Measurements from ENCODE around the gene SLC9A9. TPM values are rescaled to one million over a fixed set of nuclear protein-coding genes. Genes with fewer than 3 reads are reported as not detected.

Gene SLC9A9
- total RNA-seq, 1 donor: 3.5 TPM

DNA sequence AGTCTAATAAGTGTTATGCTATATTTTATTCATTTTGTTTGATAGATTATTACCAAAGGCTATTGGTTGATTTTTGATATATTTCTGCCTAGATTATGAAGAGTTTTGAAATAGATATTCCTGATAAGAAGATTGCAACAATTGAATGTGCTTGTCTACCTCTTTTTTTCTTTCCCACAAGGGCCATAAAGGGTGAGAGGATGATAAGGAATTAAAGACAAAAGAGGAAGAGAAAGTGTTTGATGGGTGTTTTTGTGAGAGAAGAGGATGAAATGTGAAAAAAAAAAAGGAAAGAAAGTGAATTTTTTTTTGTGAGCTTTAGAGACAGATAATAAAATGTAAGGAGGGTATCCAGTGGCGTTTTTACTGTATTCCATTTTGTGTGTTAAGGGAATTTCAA lies 484.3 kb downstream of the SLC9A9 start:
- TF ChIP-seq, protein P1, sequence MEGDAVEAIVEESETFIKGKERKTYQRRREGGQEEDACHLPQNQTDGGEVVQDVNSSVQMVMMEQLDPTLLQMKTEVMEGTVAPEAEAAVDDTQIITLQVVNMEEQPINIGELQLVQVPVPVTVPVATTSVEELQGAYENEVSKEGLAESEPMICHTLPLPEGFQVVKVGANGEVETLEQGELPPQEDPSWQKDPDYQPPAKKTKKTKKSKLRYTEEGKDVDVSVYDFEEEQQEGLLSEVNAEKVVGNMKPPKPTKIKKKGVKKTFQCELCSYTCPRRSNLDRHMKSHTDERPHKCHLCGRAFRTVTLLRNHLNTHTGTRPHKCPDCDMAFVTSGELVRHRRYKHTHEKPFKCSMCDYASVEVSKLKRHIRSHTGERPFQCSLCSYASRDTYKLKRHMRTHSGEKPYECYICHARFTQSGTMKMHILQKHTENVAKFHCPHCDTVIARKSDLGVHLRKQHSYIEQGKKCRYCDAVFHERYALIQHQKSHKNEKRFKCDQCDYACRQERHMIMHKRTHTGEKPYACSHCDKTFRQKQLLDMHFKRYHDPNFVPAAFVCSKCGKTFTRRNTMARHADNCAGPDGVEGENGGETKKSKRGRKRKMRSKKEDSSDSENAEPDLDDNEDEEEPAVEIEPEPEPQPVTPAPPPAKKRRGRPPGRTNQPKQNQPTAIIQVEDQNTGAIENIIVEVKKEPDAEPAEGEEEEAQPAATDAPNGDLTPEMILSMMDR (IDR thresholded peaks at IDR 0.05; ENCODE audit: insufficient read depth, low read depth, low read length): no peak
- DNase-seq (ENCODE audit: low read depth): no peak
- H3K4me3 ChIP-seq (ENCODE audit: low read depth, low read length): no peak overlapping the region

DNA sequence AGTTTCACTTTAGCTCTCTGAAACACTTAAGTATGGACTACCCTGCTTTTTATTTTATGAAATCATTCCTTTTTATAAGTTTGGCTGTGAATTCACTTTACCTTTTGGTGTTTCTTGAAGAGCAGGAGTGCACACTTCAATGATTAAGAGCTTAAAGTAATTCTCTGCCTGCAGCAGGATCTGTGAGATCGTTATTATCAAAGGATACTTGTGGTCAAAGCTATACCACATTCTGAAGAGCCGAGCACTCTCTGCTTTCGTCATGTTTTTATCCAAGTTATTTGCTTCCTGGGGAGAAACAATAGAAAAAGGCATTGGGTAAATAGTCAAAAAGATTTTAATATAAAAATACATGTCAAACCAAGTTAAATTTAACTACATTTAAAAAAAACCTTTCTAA lies 485.0 kb downstream of the SLC9A9 start:
- H3K4me3 ChIP-seq (ENCODE audit: low read depth, low read length): no peak overlapping the region
- TF ChIP-seq, protein P1 (IDR thresholded peaks at IDR 0.05; ENCODE audit: insufficient read depth, low read depth, low read length): no peak
- DNase-seq (ENCODE audit: low read depth): peak; percentile 59

DNA sequence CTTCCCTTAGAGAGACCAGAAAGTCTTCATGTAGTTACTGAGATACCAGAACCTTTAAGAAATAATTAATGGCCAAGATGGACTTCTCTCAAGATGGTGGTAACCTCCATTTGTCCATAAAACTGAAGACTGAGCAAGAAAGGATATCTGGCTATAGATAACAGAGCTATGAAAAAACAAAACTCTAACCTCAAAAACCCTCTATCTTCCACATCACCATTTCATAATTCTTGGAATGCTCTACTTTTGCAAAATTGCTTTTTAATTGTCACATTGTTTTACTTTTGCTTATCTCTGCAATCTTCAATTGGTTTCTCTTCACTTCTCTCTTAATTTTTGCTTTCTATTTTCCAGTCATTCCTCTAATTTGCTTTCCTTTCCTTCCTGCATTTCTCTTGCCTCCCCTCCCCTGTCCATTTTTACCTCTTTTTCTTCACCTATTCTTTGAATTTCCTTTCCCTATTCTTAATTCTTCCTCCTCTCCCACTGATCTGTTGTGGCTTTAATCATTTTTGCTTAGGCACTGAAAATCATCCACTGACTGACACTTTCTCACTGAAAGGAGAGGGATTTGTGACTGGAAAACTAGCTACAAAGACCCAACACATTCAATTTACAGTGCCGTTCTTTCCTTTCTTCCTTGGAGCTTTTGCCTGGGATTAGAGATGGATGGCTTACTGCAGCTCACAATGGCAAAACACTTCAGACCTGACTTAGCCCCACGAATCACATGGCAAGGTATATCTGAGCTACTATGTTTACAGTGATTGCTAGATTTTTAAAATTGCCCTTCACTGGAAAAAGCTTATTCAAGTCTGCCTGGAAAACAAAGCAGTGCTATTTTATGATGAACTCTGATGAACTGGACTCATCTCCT lies 485.9 kb downstream of the SLC9A9 start:
- DNase-seq (ENCODE audit: low read depth): peak; percentile 22
- TF ChIP-seq, protein P1 (IDR thresholded peaks at IDR 0.05; ENCODE audit: insufficient read depth, low read depth, low read length): no peak
- H3K4me3 ChIP-seq (ENCODE audit: low read depth, low read length): no peak overlapping the region

DNA sequence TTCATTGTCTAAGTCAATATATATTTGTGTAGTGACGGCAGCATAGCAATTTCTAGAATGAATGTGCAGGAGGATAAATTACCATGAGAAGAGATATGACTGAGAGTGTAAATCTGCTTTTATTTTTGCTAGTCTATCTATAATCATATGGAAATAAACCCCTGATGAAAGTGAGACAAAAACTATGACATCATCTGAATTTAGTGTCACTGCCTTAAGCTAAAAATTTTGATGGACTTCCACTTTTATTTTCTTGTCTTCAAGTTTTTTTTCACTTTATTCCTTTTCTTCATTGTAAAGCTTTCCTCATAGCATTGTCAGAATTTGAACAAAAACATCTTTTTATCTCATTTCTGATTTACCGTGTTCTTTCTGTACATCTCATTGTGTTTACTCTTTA lies 486.7 kb downstream of the SLC9A9 start:
- TF ChIP-seq, protein P1 (IDR thresholded peaks at IDR 0.05; ENCODE audit: insufficient read depth, low read depth, low read length): no peak

DNA sequence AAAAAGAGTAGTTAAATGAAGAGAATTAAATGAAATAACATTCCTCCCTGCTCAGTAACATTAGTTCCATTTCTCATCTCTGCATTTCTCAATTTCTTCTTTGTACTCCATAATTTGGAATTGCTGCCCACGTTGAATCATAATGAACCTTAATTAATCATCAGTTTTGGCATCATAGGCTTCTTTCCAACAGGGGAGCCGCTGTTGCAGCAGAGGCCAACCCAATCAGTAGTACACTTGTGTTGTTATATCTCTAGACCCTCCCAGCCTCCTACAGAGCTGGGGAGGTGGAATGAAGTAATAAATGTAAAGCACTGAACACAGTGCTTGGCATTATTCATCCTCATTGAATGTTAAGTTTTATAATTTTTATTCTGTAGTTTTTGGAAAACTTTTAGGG lies 488.0 kb downstream of the SLC9A9 start:
- H3K4me3 ChIP-seq (ENCODE audit: low read depth, low read length): no peak overlapping the region
- no peak for DNase-seq (ENCODE audit: low read depth)
- TF ChIP-seq, protein P1 (IDR thresholded peaks at IDR 0.05; ENCODE audit: insufficient read depth, low read depth, low read length): no peak

More for the DNA sequence above, 486.7 kb downstream of the SLC9A9 start:
- H3K4me3 ChIP-seq (ENCODE audit: low read depth, low read length): no peak overlapping the region
- DNase-seq (ENCODE audit: low read depth): no peak

DNA sequence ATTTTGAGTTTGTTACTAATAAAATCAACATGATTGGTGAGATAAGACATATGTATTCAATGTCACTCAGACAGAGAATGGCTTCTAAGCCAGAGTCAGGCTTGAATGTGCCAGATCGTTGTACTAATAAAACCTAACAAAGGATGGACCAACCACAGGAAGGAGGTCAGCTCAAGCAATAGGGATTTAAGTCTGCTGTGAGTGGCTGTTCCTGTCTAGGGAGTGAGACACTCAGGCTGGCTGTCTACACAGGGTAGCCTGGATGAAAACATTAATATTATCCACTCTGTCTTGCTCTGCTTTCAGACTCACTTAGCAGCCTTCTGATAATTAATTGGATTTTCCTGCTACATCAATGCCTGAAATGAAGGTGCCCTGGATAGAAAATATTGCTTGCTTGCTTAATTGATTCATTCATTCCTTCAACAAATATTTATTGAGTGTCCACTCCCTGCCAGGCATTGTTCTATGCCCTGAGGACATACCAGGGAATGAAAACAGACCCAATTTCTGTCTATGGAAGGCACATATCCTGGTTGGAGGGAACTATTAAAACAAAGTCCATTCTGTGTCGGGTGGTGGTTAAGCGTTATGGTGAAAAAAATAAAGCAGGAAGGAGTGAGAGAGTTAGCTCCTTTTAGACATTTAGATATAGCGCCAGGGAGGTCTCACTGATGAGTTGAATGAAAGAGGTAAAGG lies 489.3 kb downstream of the SLC9A9 start:
- no peak for DNase-seq (ENCODE audit: low read depth)
- TF ChIP-seq, protein P1 (IDR thresholded peaks at IDR 0.05; ENCODE audit: insufficient read depth, low read depth, low read length): no peak
- no peak overlapping the region for H3K4me3 ChIP-seq (ENCODE audit: low read depth, low read length)
